Left lung (tissue), 14 donors: ENCODE results near the gene KIF11. TPM values are rescaled to one million over a fixed set of nuclear protein-coding genes. Genes with fewer than 3 reads are reported as not detected.
A peak's percentile ranks its signal among the peaks of the same experiment; 100 is the strongest.

Experiments used
- ATAC-seq: fragments of 200-7000 bp; cut with Tn5 transposase; one replicate; pipeline ENCODE4 v1.9.1; 2020; ENCODE audit warnings: moderate library complexity
- DNase-seq, 4 donors: peaks; one replicate each; pipeline ENCODE4 v3.0.0-alpha.2; 2013 to 2020
- H3K27ac ChIP-seq, 2 donors: fragments of 200-600 bp; sonication (generic) in 1 of 2; one replicate each; pipeline versions ENCODE4 v1.5.0 to v1.8.0; 2020 to 2021
- H3K27me3 ChIP-seq, 2 donors: fragments of 200-600 bp; sonication (generic) in 1 of 2; one replicate each; pipeline versions ENCODE4 v1.5.0 to v1.8.0; 2020 to 2021
- H3K36me3 ChIP-seq, 2 donors: fragments of 200-600 bp; sonication (generic) in 1 of 2; one replicate each; pipeline versions ENCODE4 v1.5.0 to v1.8.0; 2020 to 2021
- H3K4me1 ChIP-seq, 2 donors: fragments of 200-600 bp; one replicate each; pipeline ENCODE4 v1.8.0; 2021
- H3K4me3 ChIP-seq, 2 donors: fragments of 200-600 bp; sonication (generic) in 1 of 2; one replicate each; pipeline versions ENCODE4 v1.5.0 to v1.8.0; 2020 to 2021; ENCODE audit warnings: mild to moderate bottlenecking in 1 of 2
- H3K9me3 ChIP-seq, 2 donors: fragments of 200-600 bp; sonication (generic) in 1 of 2; one replicate each; pipeline versions ENCODE4 v1.5.0 to v1.8.0; 2020 to 2021
- CTCF ChIP-seq, 2 donors: fragments of 200-600 bp; sonication (generic) in 1 of 2; IDR thresholded peaks; one replicate each; pipeline versions ENCODE4 v1.5.0 to v1.8.0; 2021; ENCODE audit warnings: antibody characterized with exemption in 2 of 2
- intact Hi-C, 2 donors: fragments of 100-400 bp; cut with DNase I; formaldehyde crosslinking; loops; one replicate each; pipeline versions ENCODE4 v1.11.2 to v1.14.2; 2022
- long read RNA-seq, 12 donors: library from polyadenylated mRNA in 2 of 12; unstranded in 2 of 12; transcript quantifications; one replicate each; pipeline ENCODE4 v2.0.0 and lab custom pipeline, GENCODE V29; 2019 to 2026
- polyA plus RNA-seq, 6 donors: library from polyadenylated mRNA; unstranded; fragments of 120-200 nt; gene quantifications; one replicate each; pipeline ENCODE4 v1.2.1, GENCODE V29; 2013; ENCODE audit not compliant: insufficient read length in 6 of 6
- total RNA-seq, 2 donors: library from RNA; stranded (reverse); fragmentation: NEBNext Ultra II Directional; extraction: Animal tissue kit (Norgen Biotek cat#: 25700); gene quantifications; one replicate each; pipeline ENCODE4 v1.2.1, GENCODE V29; 2021
- donor health status: DM: no; HTN: yes; CAD: no.
- donor health status: DM: no; HTN: no; CAD: no.

KIF11 gene
- total RNA-seq (1 to 10 TPM; 3.0 to 7.3 TPM), polyA plus RNA-seq (10 to 100 TPM; 24.3 to 55.3 (median 33.0) TPM)
- long read RNA-seq, donor 1, full-length matches to known transcripts, result 1 of 1 reads
- long read RNA-seq, donor 1, partial matches to known transcripts, result 0 of 1 reads
- long read RNA-seq, donor 1, other reads (novel, unspliced or antisense), result 0 of 1 reads
- long read RNA-seq, donor 2, full-length matches to known transcripts, result 6 of 6 reads
- long read RNA-seq, donor 2, partial matches to known transcripts, result 0 of 6 reads
- long read RNA-seq, donor 2, other reads (novel, unspliced or antisense), result 0 of 6 reads
- long read RNA-seq, donor 3, full-length matches to known transcripts, result 5 of 5 reads
- long read RNA-seq, donor 3, partial matches to known transcripts, result 0 of 5 reads
- long read RNA-seq, donor 3, other reads (novel, unspliced or antisense), result 0 of 5 reads
- long read RNA-seq, donor 4, result 0 reads
- long read RNA-seq, donor 5, full-length matches to known transcripts, result 1 of 1 reads
- long read RNA-seq, donor 5, partial matches to known transcripts, result 0 of 1 reads
- long read RNA-seq, donor 5, other reads (novel, unspliced or antisense), result 0 of 1 reads
- long read RNA-seq, donor 6, full-length matches to known transcripts, result 2 of 7 reads
- long read RNA-seq, donor 6, partial matches to known transcripts, result 5 of 7 reads
- long read RNA-seq, donor 6, other reads (novel, unspliced or antisense), result 0 of 7 reads
- long read RNA-seq, donor 7, result 0 reads
- long read RNA-seq, donor 8, full-length matches to known transcripts, result 3 of 3 reads
- long read RNA-seq, donor 8, partial matches to known transcripts, result 0 of 3 reads
- long read RNA-seq, donor 8, other reads (novel, unspliced or antisense), result 0 of 3 reads
- long read RNA-seq, donor 9, result 0 reads
- long read RNA-seq, donor 10, result 0 reads
- long read RNA-seq, donor 11, full-length matches to known transcripts, result 4 of 9 reads
- long read RNA-seq, donor 11, partial matches to known transcripts, result 5 of 9 reads
- long read RNA-seq, donor 11, other reads (novel, unspliced or antisense), result 0 of 9 reads
- long read RNA-seq, donor 12, full-length matches to known transcripts, result 1 of 1 reads
- long read RNA-seq, donor 12, partial matches to known transcripts, result 0 of 1 reads
- long read RNA-seq, donor 12, other reads (novel, unspliced or antisense), result 0 of 1 reads

GRCh38 chr10:92592761-92593618 lies at the start of gene KIF11:
TSS of gene KIF11 (plus strand) at chr10:92593130. CDS start at chr10:92593376, 246 bp downstream.
- H3K27me3 ChIP-seq, result no peaks in the 10 kb centered on the region
- H3K4me3 ChIP-seq, result peak within 1 kb of the TSS; percentile 79 to 91
- no peaks in the 10 kb centered on the region for H3K9me3 ChIP-seq
- ATAC-seq (peak; percentile 96), DNase-seq (peak; percentile 95 to 98 (median 98))
- peak within 1 kb of the TSS; percentile 95 to 96 for H3K27ac ChIP-seq
- H3K4me1 ChIP-seq, result peaks cover 0 to 38% of the 10 kb centered on the region in 2 donors
- no peak for TF ChIP-seq CTCF (IDR thresholded peaks at IDR 0.05)
- intact Hi-C loops, result no loop called here
- H3K36me3 ChIP-seq, result no peaks in the 10 kb centered on the region

- TF ChIP-seq CTCF (IDR thresholded peaks at IDR 0.05), result no peak
- H3K27me3 ChIP-seq, result no peaks in the 10 kb centered on the region
- peak; percentile 58 for ATAC-seq
- H3K36me3 ChIP-seq, result peaks cover 0 to 10% of the 10 kb centered on the region in 2 donors
- intact Hi-C loops, result no loop called here
- peaks cover 0 to 12% of the 10 kb centered on the region in 2 donors for H3K4me1 ChIP-seq
- no peak overlapping the region for H3K4me3 ChIP-seq
- no peaks in the 10 kb centered on the region for H3K9me3 ChIP-seq
- no peak for DNase-seq
- H3K27ac ChIP-seq, result peak overlapping the region in 1 of 2 donors; percentile 45
These were observed 48.6 kb upstream of the KIF11 start for GRCh38 chr10:92544296-92544695.

GRCh38 chr10:92545556-92545955 lies 47.4 kb upstream of the KIF11 start:
- H3K27me3 ChIP-seq, result no peaks in the 10 kb centered on the region
- H3K4me1 ChIP-seq, result peaks cover 0 to 12% of the 10 kb centered on the region in 2 donors
- no peaks in the 10 kb centered on the region for H3K9me3 ChIP-seq
- peaks cover 0 to 11% of the 10 kb centered on the region in 2 donors for H3K36me3 ChIP-seq
- H3K27ac ChIP-seq, result no peak overlapping the region
- ATAC-seq (no peak), DNase-seq (no peak)
- intact Hi-C loops, result no loop called here
- TF ChIP-seq CTCF (IDR thresholded peaks at IDR 0.05), result no peak
- no peak overlapping the region for H3K4me3 ChIP-seq

- intact Hi-C loops, result no loop called here
- H3K27me3 ChIP-seq, result no peaks in the 10 kb centered on the region
- no peaks in the 10 kb centered on the region for H3K9me3 ChIP-seq
- H3K36me3 ChIP-seq, result peaks cover 0 to 11% of the 10 kb centered on the region in 2 donors
- H3K4me3 ChIP-seq, result no peak overlapping the region
- DNase-seq, result no peak
- no peak overlapping the region for H3K27ac ChIP-seq
- H3K4me1 ChIP-seq, result peaks cover 0 to 12% of the 10 kb centered on the region in 2 donors
- TF ChIP-seq CTCF (IDR thresholded peaks at IDR 0.05), result no peak
- no peak for ATAC-seq
These were observed 45.3 kb upstream of the KIF11 start for GRCh38 chr10:92547676-92548075.
